Spleen (tissue), 11 donors: Measurements from ENCODE around the gene GFM1. TPM values are rescaled to one million over a fixed set of nuclear protein-coding genes. Genes with fewer than 3 reads are reported as not detected.
A peak's percentile ranks its signal among the peaks of the same experiment; 100 is the strongest.

ENCODE experiments used
- DNase-seq: peaks from one replicate; pipeline ENCODE4 v3.0.0-alpha.2; 2020
- H3K27ac ChIP-seq, 8 donors: fragments of 200-600 bp; sonication (generic) in 7 of 8; 1 replicate in 4 of 8; 2 replicates in 4 of 8; pipeline versions ENCODE4 v1.5.0 to v1.8.0; 2016 to 2021; ENCODE audit warnings: inconsistent platforms in 4 of 8, mild to moderate bottlenecking in 4 of 8, moderate library complexity in 1 of 8
- H3K27me3 ChIP-seq, 7 donors: fragments of 200-600 bp; sonication (generic) in 6 of 7; replicated peaks in 1 of 7; 1 replicate in 4 of 7; 2 replicates in 3 of 7; pipeline versions ENCODE4 v1.5.0 to v1.8.0; 2016 to 2021; ENCODE audit warnings: inconsistent platforms in 3 of 7, mild to moderate bottlenecking in 1 of 7
- H3K36me3 ChIP-seq, 6 donors: fragments of 200-600 bp; sonication (generic) in 5 of 6; 1 replicate in 4 of 6; 2 replicates in 2 of 6; pipeline versions ENCODE4 v1.5.0 to v1.8.0; 2016 to 2021; ENCODE audit warnings: inconsistent platforms in 2 of 6
- H3K4me1 ChIP-seq, 6 donors: fragments of 200-600 bp; sonication (generic) in 5 of 6; 1 replicate in 3 of 6; 2 replicates in 3 of 6; pipeline versions ENCODE4 v1.5.0 to v1.8.0; 2016 to 2021; ENCODE audit warnings: inconsistent platforms in 3 of 6
- H3K4me3 ChIP-seq, 8 donors: fragments of 200-600 bp; sonication (generic) in 7 of 8; 1 replicate in 4 of 8; 2 replicates in 4 of 8; pipeline versions ENCODE4 v1.5.0 to v1.8.0; 2016 to 2021; ENCODE audit warnings: inconsistent platforms in 4 of 8, mild to moderate bottlenecking in 4 of 8, moderate library complexity in 2 of 8
- H3K9me3 ChIP-seq, 8 donors: fragments of 200-600 bp; sonication (generic) in 7 of 8; 1 replicate in 4 of 8; 2 replicates in 4 of 8; pipeline versions ENCODE4 v1.5.0 to v1.8.0; 2016 to 2021; ENCODE audit warnings: inconsistent platforms in 4 of 8
- CTCF ChIP-seq, 11 experiments: fragments of 200-600 bp in 7 of 11; fragments of 450-650 bp in 4 of 11; sonication (generic) in 4 of 11; IDR thresholded peaks in 8 of 11; conservative IDR thresholded peaks in 3 of 11; 1 replicate in 7 of 11; 2 replicates in 4 of 11; pipeline versions ENCODE4 v1.4.0 to v1.8.0; 2016 to 2021; ENCODE audit warnings: antibody characterized with exemption in 11 of 11, inconsistent platforms in 4 of 11, mild to moderate bottlenecking in 1 of 11
- POLR2A ChIP-seq, 3 donors: fragments of 450-650 bp; IDR thresholded peaks; one replicate each; pipeline ENCODE4 v1.5.1; 2017; ENCODE audit warnings: antibody characterized with exemption in 3 of 3, mild to moderate bottlenecking in 1 of 3
- POLR2AphosphoS5 ChIP-seq, 3 donors: sonication (generic); formaldehyde crosslinking; IDR thresholded peaks; one replicate each; pipeline ENCODE4 v1.5.1; 2017; ENCODE audit warnings: antibody characterized with exemption in 3 of 3
- WGBS, 5 donors: extraction: QIAGEN DNeasy Blood & Tissue Kit in 3 of 5; methylation state at CpG; one replicate each; pipeline versions ENCODE4 v1.1.5 to v1.1.7; 2013 to 2018; 5-methylcytosine and 5-hydroxymethylcytosine counted together
- intact Hi-C: fragments of 100-400 bp; cut with DNase I; formaldehyde crosslinking; loops from one replicate; pipeline ENCODE4 v1.15.0; 2023; ENCODE audit warnings: low total_unique reads
- polyA plus RNA-seq, 3 donors: library from polyadenylated mRNA; stranded (reverse); fragments of 200-250 nt; gene quantifications; one replicate each; pipeline ENCODE4 v1.2.1, GENCODE V29; 2013
- total RNA-seq, 7 donors: library from RNA; depleted of rRNA in 3 of 7; stranded (reverse); fragments of >200 nt in 3 of 7; fragmentation: NEBNext Ultra II Directional in 4 of 7; extraction: Animal tissue kit (Norgen Biotek cat#: 25700) in 4 of 7; gene quantifications; one replicate each; pipeline versions ENCODE4 v1.1.0 to v1.2.1, GENCODE V29; 2016 to 2021
- donor health status: healthy with polysubstance abuse.
- donor health status: DM: no; HTN: no; CAD: no; lungs with moderate emphysema.
- donor health status: DM: no; HTN: no; CAD: no.
- donor health status: Bipolar disorder and iron deficiency.
- donor health status: healthy.
- donor health status: DM: no; HTN: no; CAD: no.
- donor health status: DM: yes; HTN: yes; CAD: no.

The GFM1 gene
- total and polyA plus RNA-seq, 10 donors, result 11.8 to 56.5 (median 43.9) TPM

DNA sequence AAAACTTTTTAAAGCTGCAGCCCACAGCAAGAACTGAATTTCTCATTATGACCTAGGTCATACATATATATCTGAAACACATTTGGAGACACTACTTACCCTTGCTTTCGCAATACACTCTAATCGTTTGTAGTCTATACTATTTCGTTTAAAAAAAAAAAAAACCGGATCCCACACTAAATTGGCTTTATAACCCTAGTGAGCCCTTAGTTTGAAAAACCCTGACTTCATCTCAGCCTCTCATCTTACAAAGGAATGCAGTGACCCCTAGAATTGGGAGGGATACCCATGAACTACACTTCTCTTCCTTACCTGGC lies 83.7 kb downstream of the GFM1 start:
- intact Hi-C loops, result loop anchor here (5.0 kb wide), 1 partner anchor 64 kb away; no protein-coding TSS in a partner anchor
- TF ChIP-seq CTCF (IDR thresholded peaks at IDR 0.05 in 8 of 11, conservative IDR thresholded peaks at IDR 0.05 in 3 of 11) (peak in 2 of 11 experiments; percentile 8 to 13), POLR2A (IDR thresholded peaks at IDR 0.05) (no peak), POLR2AphosphoS5 (IDR thresholded peaks at IDR 0.05) (no peak)
- Histone ChIP-seq H3K27me3 (peaks cover 0 to 14% (median 0%) of the 10 kb centered on the region in 7 donors), H3K9me3 (no peaks in the 10 kb centered on the region), H3K4me1 (peaks cover 11 to 54% (median 36%) of the 10 kb centered on the region in 6 donors), H3K36me3 (no peaks in the 10 kb centered on the region), H3K4me3 (peak overlapping the region in 1 of 8 donors; percentile 35), H3K27ac (no peak overlapping the region)
- DNase-seq, result no peak
- 46 to 60% (median 51%) methylated on average over 4 of the region's 4 CpGs for WGBS, 5 donors

- H3K36me3 ChIP-seq, result no peaks in the 10 kb centered on the region
- DNase-seq, result no peak
- H3K27ac ChIP-seq, result no peak overlapping the region
- no peak overlapping the region for H3K4me3 ChIP-seq
- peaks cover 8 to 47% (median 30%) of the 10 kb centered on the region in 6 donors for H3K4me1 ChIP-seq
- no peaks in the 10 kb centered on the region for H3K9me3 ChIP-seq
- peaks cover 0 to 14% (median 0%) of the 10 kb centered on the region in 7 donors for H3K27me3 ChIP-seq
- TF ChIP-seq POLR2A (IDR thresholded peaks at IDR 0.05) (no peak), POLR2AphosphoS5 (IDR thresholded peaks at IDR 0.05) (no peak), CTCF (IDR thresholded peaks at IDR 0.05 in 8 of 11, conservative IDR thresholded peaks at IDR 0.05 in 3 of 11) (no peak)
- intact Hi-C loops, result loop anchor here (5.0 kb wide), 1 partner anchor 63 kb away; no protein-coding TSS in a partner anchor
These were observed 84.5 kb downstream of the GFM1 start for GRCh38 chr3:158728851-158729250.

DNA sequence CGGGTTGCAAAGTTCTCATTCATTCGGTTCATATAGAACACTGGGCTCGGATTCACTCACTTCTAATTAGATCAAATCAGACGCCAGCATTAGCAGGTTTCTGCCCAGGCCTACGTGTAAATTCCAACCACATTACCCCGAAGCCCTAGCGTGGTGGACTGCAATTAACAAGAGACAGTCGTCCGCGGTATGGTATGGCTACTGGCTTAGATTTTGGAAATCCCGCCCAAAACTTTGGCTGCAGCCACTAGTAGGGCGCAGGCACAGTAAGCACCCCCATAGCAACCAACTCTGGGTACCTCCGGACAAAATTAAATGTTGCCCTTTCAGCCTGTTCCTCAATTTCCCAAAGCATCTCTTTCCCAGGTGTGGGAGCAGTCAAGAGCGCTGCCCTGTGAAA lies 87.2 kb downstream of the GFM1 start:
- H3K9me3 ChIP-seq, result peaks cover 0 to 17% (median 11%) of the 10 kb centered on the region in 8 donors
- 59 to 73% (median 63%) methylated on average over 14 of the region's 14 CpGs for WGBS, 5 donors
- no peak for DNase-seq
- no peaks in the 10 kb centered on the region for H3K36me3 ChIP-seq
- intact Hi-C loops, result loop anchor here (5.0 kb wide), 1 partner anchor 51 kb away; no protein-coding TSS in a partner anchor
- peak overlapping the region; percentile 31 to 81 (median 66) for H3K4me3 ChIP-seq
- peaks cover 8 to 43% (median 30%) of the 10 kb centered on the region in 6 donors for H3K4me1 ChIP-seq
- H3K27ac ChIP-seq, result peak overlapping the region in 5 of 8 donors; percentile 9 to 67 (median 50)
- TF ChIP-seq CTCF (IDR thresholded peaks at IDR 0.05 in 8 of 11, conservative IDR thresholded peaks at IDR 0.05 in 3 of 11) (no peak), POLR2AphosphoS5 (IDR thresholded peaks at IDR 0.05) (no peak), POLR2A (IDR thresholded peaks at IDR 0.05) (no peak)
- H3K27me3 ChIP-seq, result peaks cover 0 to 14% (median 0%) of the 10 kb centered on the region in 7 donors

- peak within 1 kb of the TSS; percentile 31 to 81 (median 66) for H3K4me3 ChIP-seq
- peaks cover 0 to 17% (median 11%) of the 10 kb centered on the region in 8 donors for H3K9me3 ChIP-seq
- H3K27ac ChIP-seq, result peak within 1 kb of the TSS in 7 of 8 donors; percentile 9 to 67 (median 44)
- peak in 2 of 3 donors; percentile 43 to 64 for TF ChIP-seq POLR2AphosphoS5 (IDR thresholded peaks at IDR 0.05)
- TF ChIP-seq POLR2A (IDR thresholded peaks at IDR 0.05), result no peak
- H3K36me3 ChIP-seq, result no peaks in the 10 kb centered on the region
- peak; percentile 92 for DNase-seq
- H3K4me1 ChIP-seq, result peaks cover 8 to 39% (median 27%) of the 10 kb centered on the region in 6 donors
- intact Hi-C loops, result loop anchor here (5.0 kb wide), 1 partner anchor 50 kb away; no protein-coding TSS in a partner anchor
- H3K27me3 ChIP-seq, result peaks cover 0 to 14% (median 0%) of the 10 kb centered on the region in 7 donors
- WGBS, 5 donors, result 5 to 9% (median 6%) methylated on average over 36 to 101 of the region's 101 CpGs
These were observed 87.9 kb downstream of the GFM1 start, which contains the start of gene RARRES1 for GRCh38 chr3:158731938-158732855. TSS of gene RARRES1 (minus strand) at chr3:158732457. CDS start at chr3:158732415, 42 bp downstream.
